H1 (cell line): Measurements from ENCODE around the gene CYP2W1. TPM values are rescaled to one million over a fixed set of nuclear protein-coding genes. Genes with fewer than 3 reads are reported as not detected.

Experiments
- ASH2L ChIP-seq: fragments of 200-600, 300-600 bp; sonication (generic); IDR thresholded peaks from one replicate; pipeline ENCODE4 v1.7.1; 2017; ENCODE audit warnings: low read length
- POU5F1 ChIP-seq: IDR thresholded peaks from 2 replicates; pipeline ENCODE4 v1.6.1; 2011; ENCODE audit warnings: low read depth, mild to moderate bottlenecking, low read length, moderate library complexity
- RBBP5 ChIP-seq: IDR thresholded peaks from 2 replicates; pipeline ENCODE4 v1.7.1; 2012; ENCODE audit warnings: low read depth, mild to moderate bottlenecking, inconsistent platforms, low read length, moderate library complexity, borderline replicate concordance
- polyA plus RNA-seq, 7 experiments: library from polyadenylated mRNA; depleted of rRNA in 3 of 7; stranded (reverse) in 5 of 7; unstranded in 2 of 7; fragments of >200 nt in 5 of 7; fragments of 200-250 nt in 2 of 7; gene quantifications; 1 replicate in 5 of 7; 2 replicates in 1 of 7; 4 replicates in 1 of 7; pipeline versions ENCODE4 v1.2.1 to v1.2.3, GENCODE V29; 2011 to 2013; ENCODE audit warnings: missing spikeins in 2 of 7, mixed read lengths in 2 of 7
- total RNA-seq: library from RNA; stranded (reverse); fragmentation: NEBNext Ultra II Directional; extraction: Animal tissue kit (Norgen Biotek cat#: 25700); gene quantifications from 2 replicates; pipeline ENCODE4 v1.2.1, GENCODE V29; 2021
- TF ChIP-seq, protein P1 (sequence below), 3 experiments: IDR thresholded peaks; 1 replicate in 2 of 3; 2 replicates in 1 of 3; pipeline versions ENCODE4 v1.5.1 to v1.6.1; 2011; ENCODE audit warnings: low read length in 3 of 3, mild to moderate bottlenecking in 3 of 3, inconsistent platforms in 2 of 3, low read depth in 1 of 3, moderate library complexity in 1 of 3; ENCODE audit not compliant: insufficient read depth in 1 of 3; ENCODE audit errors: control extremely low read depth in 1 of 3
- TF ChIP-seq, protein P2 (sequence below): fragments of 300-600 bp; sonication (generic); IDR thresholded peaks from 2 replicates; pipeline ENCODE4 v1.7.1; 2012; ENCODE audit warnings: low read length, moderate library complexity, mild to moderate bottlenecking, inconsistent platforms; ENCODE audit not compliant: insufficient replicate concordance
- TF ChIP-seq, protein P3 (sequence below): IDR thresholded peaks from 2 replicates; pipeline ENCODE4 v1.6.1; 2012; ENCODE audit warnings: inconsistent platforms

Gene CYP2W1
- total and polyA plus RNA-seq, 2 of the 8 experiments (the other 6 are each of a cell fraction or from before 2014, with no cell fraction given), result not detected

DNA sequence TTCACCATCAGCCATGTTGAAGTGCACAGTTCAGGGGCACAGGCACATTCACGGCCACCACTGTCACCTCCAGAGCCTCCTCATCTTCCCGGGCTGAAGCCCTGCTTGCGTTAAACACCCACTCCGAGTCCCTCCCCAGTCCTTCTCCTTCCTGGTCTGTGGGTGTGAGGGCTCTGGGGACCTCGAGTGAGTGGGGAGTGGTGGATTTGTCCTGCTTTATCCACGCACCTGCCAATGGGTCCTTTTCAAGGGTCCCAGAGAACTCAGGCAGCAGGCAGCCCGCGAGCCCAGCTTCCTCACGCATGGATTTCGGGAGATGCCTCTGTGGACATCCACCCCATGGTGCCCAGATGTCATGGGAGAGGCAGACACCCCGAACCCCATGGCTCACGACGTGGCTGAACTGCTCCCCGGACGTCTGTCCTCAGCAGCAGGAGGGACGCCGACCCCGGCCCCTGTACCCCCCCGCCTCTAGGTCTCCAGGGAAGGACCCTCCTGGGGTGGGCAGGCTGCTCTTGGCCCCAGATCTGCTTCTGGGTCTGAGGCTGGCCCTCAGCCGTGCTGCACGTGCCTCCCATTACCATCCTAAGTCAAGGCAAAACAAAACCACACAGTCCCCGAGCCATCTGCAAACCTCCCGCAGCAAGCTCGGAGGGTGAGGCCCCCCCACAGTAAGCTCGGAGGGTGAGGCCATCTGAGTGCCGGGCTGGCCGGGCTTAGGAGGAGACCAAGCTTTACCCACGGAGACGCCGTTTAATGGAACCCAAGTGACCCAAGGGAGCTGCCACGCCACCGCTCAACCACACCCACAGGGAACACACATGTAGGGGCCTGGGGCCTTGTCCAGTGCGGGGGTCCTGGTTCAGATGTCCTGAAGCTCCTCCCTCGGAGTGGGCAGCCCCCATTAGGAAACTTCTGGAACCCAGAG, 9.0 kb downstream of the CYP2W1 start (continued):
- TF ChIP-seq, protein P1, sequence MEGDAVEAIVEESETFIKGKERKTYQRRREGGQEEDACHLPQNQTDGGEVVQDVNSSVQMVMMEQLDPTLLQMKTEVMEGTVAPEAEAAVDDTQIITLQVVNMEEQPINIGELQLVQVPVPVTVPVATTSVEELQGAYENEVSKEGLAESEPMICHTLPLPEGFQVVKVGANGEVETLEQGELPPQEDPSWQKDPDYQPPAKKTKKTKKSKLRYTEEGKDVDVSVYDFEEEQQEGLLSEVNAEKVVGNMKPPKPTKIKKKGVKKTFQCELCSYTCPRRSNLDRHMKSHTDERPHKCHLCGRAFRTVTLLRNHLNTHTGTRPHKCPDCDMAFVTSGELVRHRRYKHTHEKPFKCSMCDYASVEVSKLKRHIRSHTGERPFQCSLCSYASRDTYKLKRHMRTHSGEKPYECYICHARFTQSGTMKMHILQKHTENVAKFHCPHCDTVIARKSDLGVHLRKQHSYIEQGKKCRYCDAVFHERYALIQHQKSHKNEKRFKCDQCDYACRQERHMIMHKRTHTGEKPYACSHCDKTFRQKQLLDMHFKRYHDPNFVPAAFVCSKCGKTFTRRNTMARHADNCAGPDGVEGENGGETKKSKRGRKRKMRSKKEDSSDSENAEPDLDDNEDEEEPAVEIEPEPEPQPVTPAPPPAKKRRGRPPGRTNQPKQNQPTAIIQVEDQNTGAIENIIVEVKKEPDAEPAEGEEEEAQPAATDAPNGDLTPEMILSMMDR (IDR thresholded peaks at IDR 0.05; ENCODE audit: control extremely low read depth in 1 of 3, insufficient read depth in 1 of 3, low read depth in 1 of 3, low read length in 3 of 3), result no peak
- TF ChIP-seq, protein P2, sequence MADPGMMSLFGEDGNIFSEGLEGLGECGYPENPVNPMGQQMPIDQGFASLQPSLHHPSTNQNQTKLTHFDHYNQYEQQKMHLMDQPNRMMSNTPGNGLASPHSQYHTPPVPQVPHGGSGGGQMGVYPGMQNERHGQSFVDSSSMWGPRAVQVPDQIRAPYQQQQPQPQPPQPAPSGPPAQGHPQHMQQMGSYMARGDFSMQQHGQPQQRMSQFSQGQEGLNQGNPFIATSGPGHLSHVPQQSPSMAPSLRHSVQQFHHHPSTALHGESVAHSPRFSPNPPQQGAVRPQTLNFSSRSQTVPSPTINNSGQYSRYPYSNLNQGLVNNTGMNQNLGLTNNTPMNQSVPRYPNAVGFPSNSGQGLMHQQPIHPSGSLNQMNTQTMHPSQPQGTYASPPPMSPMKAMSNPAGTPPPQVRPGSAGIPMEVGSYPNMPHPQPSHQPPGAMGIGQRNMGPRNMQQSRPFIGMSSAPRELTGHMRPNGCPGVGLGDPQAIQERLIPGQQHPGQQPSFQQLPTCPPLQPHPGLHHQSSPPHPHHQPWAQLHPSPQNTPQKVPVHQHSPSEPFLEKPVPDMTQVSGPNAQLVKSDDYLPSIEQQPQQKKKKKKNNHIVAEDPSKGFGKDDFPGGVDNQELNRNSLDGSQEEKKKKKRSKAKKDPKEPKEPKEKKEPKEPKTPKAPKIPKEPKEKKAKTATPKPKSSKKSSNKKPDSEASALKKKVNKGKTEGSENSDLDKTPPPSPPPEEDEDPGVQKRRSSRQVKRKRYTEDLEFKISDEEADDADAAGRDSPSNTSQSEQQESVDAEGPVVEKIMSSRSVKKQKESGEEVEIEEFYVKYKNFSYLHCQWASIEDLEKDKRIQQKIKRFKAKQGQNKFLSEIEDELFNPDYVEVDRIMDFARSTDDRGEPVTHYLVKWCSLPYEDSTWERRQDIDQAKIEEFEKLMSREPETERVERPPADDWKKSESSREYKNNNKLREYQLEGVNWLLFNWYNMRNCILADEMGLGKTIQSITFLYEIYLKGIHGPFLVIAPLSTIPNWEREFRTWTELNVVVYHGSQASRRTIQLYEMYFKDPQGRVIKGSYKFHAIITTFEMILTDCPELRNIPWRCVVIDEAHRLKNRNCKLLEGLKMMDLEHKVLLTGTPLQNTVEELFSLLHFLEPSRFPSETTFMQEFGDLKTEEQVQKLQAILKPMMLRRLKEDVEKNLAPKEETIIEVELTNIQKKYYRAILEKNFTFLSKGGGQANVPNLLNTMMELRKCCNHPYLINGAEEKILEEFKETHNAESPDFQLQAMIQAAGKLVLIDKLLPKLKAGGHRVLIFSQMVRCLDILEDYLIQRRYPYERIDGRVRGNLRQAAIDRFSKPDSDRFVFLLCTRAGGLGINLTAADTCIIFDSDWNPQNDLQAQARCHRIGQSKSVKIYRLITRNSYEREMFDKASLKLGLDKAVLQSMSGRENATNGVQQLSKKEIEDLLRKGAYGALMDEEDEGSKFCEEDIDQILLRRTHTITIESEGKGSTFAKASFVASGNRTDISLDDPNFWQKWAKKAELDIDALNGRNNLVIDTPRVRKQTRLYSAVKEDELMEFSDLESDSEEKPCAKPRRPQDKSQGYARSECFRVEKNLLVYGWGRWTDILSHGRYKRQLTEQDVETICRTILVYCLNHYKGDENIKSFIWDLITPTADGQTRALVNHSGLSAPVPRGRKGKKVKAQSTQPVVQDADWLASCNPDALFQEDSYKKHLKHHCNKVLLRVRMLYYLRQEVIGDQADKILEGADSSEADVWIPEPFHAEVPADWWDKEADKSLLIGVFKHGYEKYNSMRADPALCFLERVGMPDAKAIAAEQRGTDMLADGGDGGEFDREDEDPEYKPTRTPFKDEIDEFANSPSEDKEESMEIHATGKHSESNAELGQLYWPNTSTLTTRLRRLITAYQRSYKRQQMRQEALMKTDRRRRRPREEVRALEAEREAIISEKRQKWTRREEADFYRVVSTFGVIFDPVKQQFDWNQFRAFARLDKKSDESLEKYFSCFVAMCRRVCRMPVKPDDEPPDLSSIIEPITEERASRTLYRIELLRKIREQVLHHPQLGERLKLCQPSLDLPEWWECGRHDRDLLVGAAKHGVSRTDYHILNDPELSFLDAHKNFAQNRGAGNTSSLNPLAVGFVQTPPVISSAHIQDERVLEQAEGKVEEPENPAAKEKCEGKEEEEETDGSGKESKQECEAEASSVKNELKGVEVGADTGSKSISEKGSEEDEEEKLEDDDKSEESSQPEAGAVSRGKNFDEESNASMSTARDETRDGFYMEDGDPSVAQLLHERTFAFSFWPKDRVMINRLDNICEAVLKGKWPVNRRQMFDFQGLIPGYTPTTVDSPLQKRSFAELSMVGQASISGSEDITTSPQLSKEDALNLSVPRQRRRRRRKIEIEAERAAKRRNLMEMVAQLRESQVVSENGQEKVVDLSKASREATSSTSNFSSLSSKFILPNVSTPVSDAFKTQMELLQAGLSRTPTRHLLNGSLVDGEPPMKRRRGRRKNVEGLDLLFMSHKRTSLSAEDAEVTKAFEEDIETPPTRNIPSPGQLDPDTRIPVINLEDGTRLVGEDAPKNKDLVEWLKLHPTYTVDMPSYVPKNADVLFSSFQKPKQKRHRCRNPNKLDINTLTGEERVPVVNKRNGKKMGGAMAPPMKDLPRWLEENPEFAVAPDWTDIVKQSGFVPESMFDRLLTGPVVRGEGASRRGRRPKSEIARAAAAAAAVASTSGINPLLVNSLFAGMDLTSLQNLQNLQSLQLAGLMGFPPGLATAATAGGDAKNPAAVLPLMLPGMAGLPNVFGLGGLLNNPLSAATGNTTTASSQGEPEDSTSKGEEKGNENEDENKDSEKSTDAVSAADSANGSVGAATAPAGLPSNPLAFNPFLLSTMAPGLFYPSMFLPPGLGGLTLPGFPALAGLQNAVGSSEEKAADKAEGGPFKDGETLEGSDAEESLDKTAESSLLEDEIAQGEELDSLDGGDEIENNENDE, result no peak
- TF ChIP-seq ASH2L (no peak), POU5F1 (no peak), RBBP5 (no peak)
- TF ChIP-seq, protein P3, sequence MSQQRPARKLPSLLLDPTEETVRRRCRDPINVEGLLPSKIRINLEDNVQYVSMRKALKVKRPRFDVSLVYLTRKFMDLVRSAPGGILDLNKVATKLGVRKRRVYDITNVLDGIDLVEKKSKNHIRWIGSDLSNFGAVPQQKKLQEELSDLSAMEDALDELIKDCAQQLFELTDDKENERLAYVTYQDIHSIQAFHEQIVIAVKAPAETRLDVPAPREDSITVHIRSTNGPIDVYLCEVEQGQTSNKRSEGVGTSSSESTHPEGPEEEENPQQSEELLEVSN, result no peak
